ENCODE data around the gene SLC24A4. TPM values are rescaled to one million over a fixed set of nuclear protein-coding genes. Genes with fewer than 3 reads are reported as not detected.

Gene SLC24A4
- total and polyA plus RNA-seq, 2 of the 4 experiments (the other 2 are of a cell fraction) = not detected

GRCh38 chr14:92514844-92515514, 192.0 kb downstream of the SLC24A4 start:
- Histone ChIP-seq H3K79me1 (ENCODE audit: low read depth in 1 of 2, low read length in 2 of 2) (peaks cover 19 to 66% of the 10 kb centered on the region in 2 experiments), H2AK9ac (replicated peaks; ENCODE audit: low read depth, low read length, poor library complexity) (peak overlapping the region; percentile 47), H2BK20ac (ENCODE audit: low read depth, low read length) (peak overlapping the region; percentile 8; the same call in 1 of the 2 replicates), H3K9me3 (ENCODE audit: control insufficient read depth, insufficient read depth, low read length) (no peaks in the 10 kb centered on the region), H3K4me3 (ENCODE audit: insufficient read depth, low read depth, low read length) (peak overlapping the region; percentile 68), H3K4me1 (ENCODE audit: control insufficient read depth, insufficient read depth, low read length) (peaks cover 13% of the 10 kb centered on the region), H4K91ac (ENCODE audit: insufficient read depth, low read depth, low read length) (peak overlapping the region; percentile 59; the same call in 1 of the 2 replicates), H3K18ac (ENCODE audit: low read depth, low read length) (no peak overlapping the region; the same call in 1 of the 2 replicates), H3K9me1 (ENCODE audit: insufficient read depth, low read length) (peaks cover 9% of the 10 kb centered on the region), H3K14ac (replicated peaks; ENCODE audit: low read depth, low read length) (peak overlapping the region; percentile 53; the same call in 1 of the 2 replicates), H2AK5ac (ENCODE audit: low read depth, low read length) (peak overlapping the region; percentile 60; the same call in 1 of the 2 replicates), H4K5ac (ENCODE audit: low read depth, low read length) (no peak overlapping the region), H3K56ac (ENCODE audit: extremely low read depth, insufficient read depth, low read length) (peak overlapping the region; percentile 21; the same call in 1 of the 2 replicates), H3K36me3 (ENCODE audit: control insufficient read depth, insufficient read depth, low read length) (no peaks in the 10 kb centered on the region), H4K20me1 (ENCODE audit: insufficient read depth, low read length) (peaks cover 8% of the 10 kb centered on the region), H2BK15ac (ENCODE audit: low read depth, low read length) (no peak overlapping the region), H2BK5ac (ENCODE audit: low read depth, low read length, poor library complexity, severe bottlenecking) (no peak overlapping the region), H2AFZ (replicated peaks; ENCODE audit: low read length, poor library complexity) (peak overlapping the region; percentile 91), H3K27me3 (ENCODE audit: control insufficient read depth, insufficient read depth, low read length) (no peaks in the 10 kb centered on the region), H2BK120ac (ENCODE audit: low read depth, low read length) (peak overlapping the region; percentile 34), H3K4me2 (ENCODE audit: low read depth, low read length) (peak overlapping the region; percentile 90), H3K4ac (ENCODE audit: low read depth, low read length) (peak overlapping the region; percentile 77), H3K27ac (ENCODE audit: insufficient read depth, low read length) (peak overlapping the region; percentile 27; the same call in 1 of the 2 replicates), H3K9ac (ENCODE audit: low read depth, low read length) (peak overlapping the region; percentile 92), H3K23ac (ENCODE audit: low read depth, low read length) (peak overlapping the region; percentile 55), H4K8ac (ENCODE audit: low read depth in 2 of 2, low read length in 2 of 2) (peak overlapping the region; percentile 61 to 84; a peak in 3 of 4 replicates)
- dilution Hi-C loops (cut with HindIII; ENCODE audit: low sequenced_read_pairs, unreplicated experiment) (no loop called here), in situ Hi-C loops (cut with MboI; ENCODE audit: low sequenced_read_pairs) (no loop called here), intact Hi-C loops (cut with micrococcal nuclease) (loop anchor here (5.0 to 10.0 kb wide), 2 partner anchors 130 to 167 kb away; no protein-coding TSS in a partner anchor)
- DNase-seq (no peak), ATAC-seq (ENCODE audit: low read depth) (no peak)
- ChIA-PET POLR2A (ENCODE audit: unreplicated experiment) (no interaction called here), CTCF (interaction anchor here (0.6 kb wide), 1 partner anchor 48 kb away, joined by 3 read pairs; no protein-coding TSS in a partner anchor)
- no TSS peak for BruUV-seq (replicated peaks)
- no peak for TF ChIP-seq POLR2A (IDR thresholded peaks at IDR 0.05; ENCODE audit: low read depth, low read length)
- TF ChIP-seq USF2 (IDR thresholded peaks at IDR 0.05; ENCODE audit: low read depth, low read length) = no peak
- no peak for TF ChIP-seq CTCF (conservative IDR thresholded peaks at IDR 0.05; ENCODE audit: low read depth, low read length)
- no peak for TF ChIP-seq RCOR1 (IDR thresholded peaks at IDR 0.05; ENCODE audit: insufficient replicate concordance, low read length)
- TF ChIP-seq RFX5 (IDR thresholded peaks at IDR 0.05; ENCODE audit: low read depth, low read length) = no peak
- 17% methylated on average over 2 of the region's 15 CpGs; no CpG with 5 or more reads in 1 of the 2 experiments for WGBS, 2 experiments (ENCODE audit: extremely low coverage in 2 of 2, insufficient read length in 1 of 2)

All from IMR-90 (cell line).